Measurements from ENCODE around the gene INSIG1. TPM values are rescaled to one million over a fixed set of nuclear protein-coding genes. Genes with fewer than 3 reads are reported as not detected.

INSIG1 gene
- 103 and 107 TPM in 2 replicates for total RNA-seq

- DNase-seq (ENCODE audit: extremely low read depth, low read depth, low spot score): no peak
These were observed at the start of gene INSIG1 for GRCh38 chr7:155297517-155298287. TSS of gene INSIG1 (plus strand) at chr7:155297878. CDS start at chr7:155298286, 408 bp downstream.

GRCh38 chr7:155248366-155248756 lies 49.3 kb upstream of the INSIG1 start:
- no peak for DNase-seq (ENCODE audit: extremely low read depth, low read depth, low spot score)

- no peak for DNase-seq (ENCODE audit: extremely low read depth, low read depth, low spot score)
These were observed 45.8 kb upstream of the INSIG1 start for GRCh38 chr7:155251831-155252230.

- DNase-seq (ENCODE audit: extremely low read depth, low read depth, low spot score): no peak
These were observed 45.2 kb upstream of the INSIG1 start for GRCh38 chr7:155252444-155252887.

GRCh38 chr7:155252892-155253501 lies 44.7 kb upstream of the INSIG1 start:
- no peak for DNase-seq (ENCODE audit: extremely low read depth, low read depth, low spot score)

- no peak for DNase-seq (ENCODE audit: extremely low read depth, low read depth, low spot score)
These were observed 43.7 kb upstream of the INSIG1 start for GRCh38 chr7:155254018-155254417.

- DNase-seq (ENCODE audit: extremely low read depth, low read depth, low spot score): no peak
These were observed 42.6 kb upstream of the INSIG1 start for GRCh38 chr7:155255071-155255470.

- no peak for DNase-seq (ENCODE audit: extremely low read depth, low read depth, low spot score)
These were observed 42.1 kb upstream of the INSIG1 start for GRCh38 chr7:155255621-155256020.

GRCh38 chr7:155256081-155256760 lies 41.5 kb upstream of the INSIG1 start:
- DNase-seq (ENCODE audit: extremely low read depth, low read depth, low spot score): no peak

GRCh38 chr7:155256761-155257481 lies 40.8 kb upstream of the INSIG1 start:
- DNase-seq (ENCODE audit: extremely low read depth, low read depth, low spot score): no peak

- no peak for DNase-seq (ENCODE audit: extremely low read depth, low read depth, low spot score)
These were observed 40.0 kb upstream of the INSIG1 start for GRCh38 chr7:155257482-155258225.

GRCh38 chr7:155258226-155258560 lies 39.5 kb upstream of the INSIG1 start:
- DNase-seq (ENCODE audit: extremely low read depth, low read depth, low spot score): no peak

- no peak for DNase-seq (ENCODE audit: extremely low read depth, low read depth, low spot score)
These were observed 37.7 kb upstream of the INSIG1 start for GRCh38 chr7:155259866-155260497.

- no peak for DNase-seq (ENCODE audit: extremely low read depth, low read depth, low spot score)
These were observed 37.2 kb upstream of the INSIG1 start for GRCh38 chr7:155260498-155260872.

- DNase-seq (ENCODE audit: extremely low read depth, low read depth, low spot score): no peak
These were observed 36.4 kb upstream of the INSIG1 start for GRCh38 chr7:155261031-155261985.

- DNase-seq (ENCODE audit: extremely low read depth, low read depth, low spot score): no peak
These were observed 35.6 kb upstream of the INSIG1 start for GRCh38 chr7:155262031-155262430.

- no peak for DNase-seq (ENCODE audit: extremely low read depth, low read depth, low spot score)
These were observed 34.6 kb upstream of the INSIG1 start for GRCh38 chr7:155263051-155263450.

- no peak for DNase-seq (ENCODE audit: extremely low read depth, low read depth, low spot score)
These were observed 34.0 kb upstream of the INSIG1 start for GRCh38 chr7:155263581-155264143.

- DNase-seq (ENCODE audit: extremely low read depth, low read depth, low spot score): no peak
These were observed 32.5 kb upstream of the INSIG1 start for GRCh38 chr7:155265144-155265543.

All from glomerular endothelial cell (primary cell).